Adipocyte (in vitro differentiated cells): ENCODE data around the gene PVALB.

Experiments
- DNase-seq: peaks from one replicate; pipeline ENCODE4 v3.0.0-alpha.2; 2015; ENCODE audit warnings: low read depth
- H3K27me3 ChIP-seq: replicated peaks from 2 replicates; pipeline ENCODE4 v1.7.0; 2013; ENCODE audit warnings: mild to moderate bottlenecking, low read length, moderate library complexity; ENCODE audit not compliant: control insufficient read depth, insufficient read depth
- H3K36me3 ChIP-seq: 2 replicates; pipeline ENCODE4 v1.7.0; 2013; ENCODE audit warnings: low read length, mild to moderate bottlenecking, moderate library complexity; ENCODE audit not compliant: control insufficient read depth, insufficient read depth, severe bottlenecking
- H3K4me1 ChIP-seq: 2 replicates; pipeline ENCODE4 v1.7.0; 2013; ENCODE audit warnings: mild to moderate bottlenecking, low read length, moderate library complexity; ENCODE audit not compliant: control insufficient read depth, insufficient read depth
- H3K4me3 ChIP-seq: 2 replicates; pipeline ENCODE4 v1.7.0; 2013; ENCODE audit warnings: mild to moderate bottlenecking, low read length, moderate library complexity
- H3K9ac ChIP-seq: 2 replicates; pipeline ENCODE4 v1.7.0; 2013; ENCODE audit warnings: mild to moderate bottlenecking, low read length, moderate library complexity
- H3K9me3 ChIP-seq: 2 replicates; pipeline ENCODE4 v1.7.0; 2013; ENCODE audit warnings: mild to moderate bottlenecking, low read length, moderate library complexity; ENCODE audit not compliant: control insufficient read depth

The PVALB gene

GRCh38 chr22:36839356-36840073, 22.7 kb upstream of the PVALB start:
- H3K9ac ChIP-seq = no peak overlapping the region

GRCh38 chr22:36838119-36839030, 21.5 kb upstream of the PVALB start:
- H3K4me1 ChIP-seq = no peaks in the 10 kb centered on the region
- H3K9ac ChIP-seq = no peak overlapping the region
- H3K27me3 ChIP-seq = peaks cover 26% of the 10 kb centered on the region
- H3K9me3 ChIP-seq = no peaks in the 10 kb centered on the region
- H3K4me3 ChIP-seq = no peak overlapping the region
- no peaks in the 10 kb centered on the region for H3K36me3 ChIP-seq
- DNase-seq = no peak

More at GRCh38 chr22:36839356-36840073, 22.7 kb upstream of the PVALB start:
- no peak for DNase-seq
- Histone ChIP-seq H3K4me3 (no peak overlapping the region), H3K27me3 (peaks cover 26% of the 10 kb centered on the region), H3K36me3 (no peaks in the 10 kb centered on the region), H3K9me3 (no peaks in the 10 kb centered on the region), H3K4me1 (no peaks in the 10 kb centered on the region)

GRCh38 chr22:36835903-36836302, 19.1 kb upstream of the PVALB start:
- DNase-seq = no peak
- Histone ChIP-seq H3K27me3 (peaks cover 32% of the 10 kb centered on the region), H3K9ac (no peak overlapping the region), H3K4me3 (no peak overlapping the region), H3K36me3 (no peaks in the 10 kb centered on the region), H3K9me3 (no peaks in the 10 kb centered on the region), H3K4me1 (no peaks in the 10 kb centered on the region)

- no peak for DNase-seq
- no peak overlapping the region for H3K9ac ChIP-seq
- H3K27me3 ChIP-seq = peaks cover 47% of the 10 kb centered on the region
- H3K4me1 ChIP-seq = no peaks in the 10 kb centered on the region
- no peaks in the 10 kb centered on the region for H3K36me3 ChIP-seq
- H3K4me3 ChIP-seq = no peak overlapping the region
- H3K9me3 ChIP-seq = no peaks in the 10 kb centered on the region
Observed at GRCh38 chr22:36833073-36833472, 16.2 kb upstream of the PVALB start.

GRCh38 chr22:36831717-36832116, 14.9 kb upstream of the PVALB start:
- Histone ChIP-seq H3K36me3 (no peaks in the 10 kb centered on the region), H3K4me1 (no peaks in the 10 kb centered on the region), H3K9me3 (no peaks in the 10 kb centered on the region), H3K9ac (no peak overlapping the region), H3K27me3 (peaks cover 59% of the 10 kb centered on the region), H3K4me3 (no peak overlapping the region)
- DNase-seq = no peak

- Histone ChIP-seq H3K4me3 (no peak overlapping the region), H3K4me1 (no peaks in the 10 kb centered on the region), H3K36me3 (no peaks in the 10 kb centered on the region), H3K27me3 (peaks cover 64% of the 10 kb centered on the region), H3K9ac (no peak overlapping the region), H3K9me3 (no peaks in the 10 kb centered on the region)
- no peak for DNase-seq
Observed at GRCh38 chr22:36831206-36831605, 14.4 kb upstream of the PVALB start.

- Histone ChIP-seq H3K9ac (no peak overlapping the region), H3K9me3 (no peaks in the 10 kb centered on the region), H3K27me3 (peaks cover 69% of the 10 kb centered on the region), H3K36me3 (no peaks in the 10 kb centered on the region), H3K4me3 (no peak overlapping the region), H3K4me1 (no peaks in the 10 kb centered on the region)
- no peak for DNase-seq
Observed at GRCh38 chr22:36830601-36831000, 13.8 kb upstream of the PVALB start.

- Histone ChIP-seq H3K27me3 (peaks cover 69% of the 10 kb centered on the region), H3K9me3 (no peaks in the 10 kb centered on the region), H3K9ac (no peak overlapping the region), H3K4me1 (no peaks in the 10 kb centered on the region), H3K36me3 (no peaks in the 10 kb centered on the region), H3K4me3 (no peak overlapping the region)
- no peak for DNase-seq
Observed at GRCh38 chr22:36829370-36830002, 12.7 kb upstream of the PVALB start.

- H3K9me3 ChIP-seq = no peaks in the 10 kb centered on the region
- no peak for DNase-seq
- no peaks in the 10 kb centered on the region for H3K36me3 ChIP-seq
- peaks cover 75% of the 10 kb centered on the region for H3K27me3 ChIP-seq
- no peak overlapping the region for H3K9ac ChIP-seq
- no peaks in the 10 kb centered on the region for H3K4me1 ChIP-seq
- no peak overlapping the region for H3K4me3 ChIP-seq
Observed at GRCh38 chr22:36828815-36829214, 12.0 kb upstream of the PVALB start.

GRCh38 chr22:36826262-36826661, 9.4 kb upstream of the PVALB start:
- Histone ChIP-seq H3K4me3 (no peak overlapping the region), H3K9ac (no peak overlapping the region), H3K9me3 (no peaks in the 10 kb centered on the region), H3K4me1 (no peaks in the 10 kb centered on the region), H3K27me3 (peaks cover 77% of the 10 kb centered on the region), H3K36me3 (no peaks in the 10 kb centered on the region)
- no peak for DNase-seq

- Histone ChIP-seq H3K9ac (no peak overlapping the region), H3K36me3 (no peaks in the 10 kb centered on the region), H3K27me3 (peaks cover 77% of the 10 kb centered on the region), H3K4me1 (no peaks in the 10 kb centered on the region), H3K9me3 (no peaks in the 10 kb centered on the region), H3K4me3 (no peak overlapping the region)
- DNase-seq = no peak
Observed at GRCh38 chr22:36824655-36825054, 7.8 kb upstream of the PVALB start.
